Nasal cavity respiratory epithelium epithelial cell of viscerocranial mucosa (primary cell): Measurements from ENCODE around the gene CD27. TPM values are rescaled to one million over a fixed set of nuclear protein-coding genes. Genes with fewer than 3 reads are reported as not detected.

Source experiments
- total RNA-seq: library from RNA; depleted of rRNA; stranded (reverse); fragments of >200 nt; gene quantifications from 2 replicates; pipeline ENCODE4 v1.2.3, GENCODE V29; 2014

The CD27 gene
- total RNA-seq = not detected in 2 replicates

DNA sequence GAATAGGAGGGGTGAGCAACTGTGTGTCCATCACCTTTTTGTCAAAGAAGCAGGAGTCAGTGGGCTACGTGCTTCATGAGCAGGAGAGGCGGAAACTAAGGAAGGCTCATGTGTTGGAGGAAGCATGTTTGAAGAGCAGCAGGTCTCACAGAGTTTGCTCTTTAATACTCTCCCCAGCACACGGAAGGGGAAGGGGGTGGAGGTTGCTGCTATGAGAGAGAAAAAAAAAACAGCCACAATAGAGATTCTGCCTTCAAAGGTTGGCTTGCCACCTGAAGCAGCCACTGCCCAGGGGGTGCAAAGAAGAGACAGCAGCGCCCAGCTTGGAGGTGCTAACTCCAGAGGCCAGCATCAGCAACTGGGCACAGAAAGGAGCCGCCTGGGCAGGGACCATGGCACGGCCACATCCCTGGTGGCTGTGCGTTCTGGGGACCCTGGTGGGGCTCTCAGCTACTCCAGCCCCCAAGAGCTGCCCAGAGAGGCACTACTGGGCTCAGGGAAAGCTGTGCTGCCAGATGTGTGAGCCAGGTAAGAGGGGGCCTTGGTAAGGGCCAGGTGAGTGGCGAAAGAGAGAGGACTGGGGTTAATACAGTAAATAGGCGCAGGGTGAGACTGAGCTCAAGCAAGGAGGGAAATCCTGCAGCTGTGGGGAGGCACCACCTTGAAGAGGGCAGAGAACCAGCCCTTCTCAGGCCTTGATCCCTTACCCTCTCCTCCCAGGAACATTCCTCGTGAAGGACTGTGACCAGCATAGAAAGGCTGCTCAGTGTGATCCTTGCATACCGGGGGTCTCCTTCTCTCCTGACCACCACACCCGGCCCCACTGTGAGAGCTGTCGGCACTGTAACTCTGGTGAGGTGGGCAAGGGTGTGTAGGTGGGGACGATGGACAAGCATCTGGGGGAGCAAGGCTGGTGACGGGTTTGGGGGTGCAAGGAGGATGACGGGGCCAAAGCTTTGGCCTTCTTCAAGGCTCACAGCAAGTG is at the start of gene CD27:
CD27 (plus strand) TSS at position 252 of the 985 bp plus-strand sequence; CDS start at position 393, 141 bp downstream.

GRCh38 chr12:6451348-6452244 is 6.8 kb downstream of the CD27 start, which contains the start of gene TAPBPL:
TAPBPL (plus strand) TSS chr12:6452042; CDS start chr12:6452249, 207 bp downstream.

GRCh38 chr12:6470375-6471163 is 25.8 kb downstream of the CD27 start, which contains the start of gene VAMP1:
VAMP1 (minus strand) TSS chr12:6470677; CDS start chr12:6470531, 146 bp downstream.

GRCh38 chr12:6492838-6493496 is 48.2 kb downstream of the CD27 start, which contains the start of gene MRPL51:
MRPL51 (minus strand) TSS chr12:6493262; CDS start chr12:6493136, 126 bp downstream.

DNA sequence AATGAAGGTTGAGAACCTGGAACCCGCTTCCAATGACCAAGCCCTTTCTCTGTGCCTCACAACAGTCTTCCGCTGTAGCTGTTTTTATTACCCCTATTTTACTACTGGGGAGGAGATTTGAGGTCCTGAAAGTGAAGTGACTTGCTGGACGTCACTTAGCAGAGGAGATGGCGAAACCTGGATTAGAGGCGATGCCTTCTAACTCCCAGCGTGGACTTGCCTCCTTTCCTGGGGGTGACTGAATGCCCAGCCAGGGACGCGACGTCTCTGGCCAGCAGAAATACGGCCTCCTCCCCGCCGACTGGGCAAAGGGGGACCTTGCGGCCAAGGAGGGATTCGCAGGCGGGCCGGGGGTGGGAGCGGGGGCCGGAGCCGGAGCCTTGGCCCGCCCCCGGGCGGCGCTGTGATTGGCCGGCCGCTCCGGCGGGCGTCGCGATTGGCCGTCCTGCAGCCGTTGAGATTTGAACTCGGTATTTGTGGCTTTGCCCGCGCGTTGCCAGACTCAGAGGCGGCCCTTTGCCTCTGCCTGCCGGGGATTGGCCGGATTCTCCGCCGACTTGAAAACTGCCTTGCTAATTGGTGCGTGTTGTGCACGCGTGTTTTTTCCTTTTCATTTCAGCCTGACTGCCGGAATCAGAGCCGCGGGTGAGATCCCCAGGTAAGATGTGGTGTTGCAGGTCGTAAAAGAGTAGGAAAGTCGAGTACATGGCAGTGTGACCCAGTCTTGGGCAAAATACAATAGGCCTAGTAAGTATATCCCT is 48.9 kb downstream of the CD27 start, which contains the start of gene NCAPD2:
NCAPD2 (plus strand) TSS at position 606 of the 761 bp plus-strand sequence. CDS start 997 bp downstream, outside the sequence.

Other genes starting within 250 kb of the CD27 start
- 383 and 653 TPM in 2 replicates for gene CD9, start 244.6 kb upstream of the CD27 start, total RNA-seq
- 15.4 and 32.5 TPM in 2 replicates for gene PLEKHG6, start 134.3 kb upstream of the CD27 start, total RNA-seq
- gene TNFRSF1A, start 102.9 kb upstream of the CD27 start, total RNA-seq = 51.6 and 110 TPM in 2 replicates
- gene SCNN1A, start 69.4 kb upstream of the CD27 start, total RNA-seq = 9.6 and 76.7 TPM in 2 replicates
- 60.1 and 95.4 TPM in 2 replicates for gene LTBR, start 60.8 kb upstream of the CD27 start, total RNA-seq
- 2.4 and 18.9 TPM in 2 replicates for gene TAPBPL, start 7.1 kb downstream of the CD27 start, total RNA-seq
- 1.6 and 2.1 TPM in 2 replicates for gene VAMP1, start 25.7 kb downstream of the CD27 start, total RNA-seq
- gene MRPL51, start 48.3 kb downstream of the CD27 start, total RNA-seq = 85.8 and 94.7 TPM in 2 replicates
- gene NCAPD2, start 49.1 kb downstream of the CD27 start, total RNA-seq = 27.3 and 29.9 TPM in 2 replicates
- gene GAPDH, start 89.6 kb downstream of the CD27 start, total RNA-seq = 4,821 and 5,284 TPM in 2 replicates
- 0.34 and 0.71 TPM in 2 replicates for gene IFFO1, start 111.1 kb downstream of the CD27 start, total RNA-seq
- 37.3 and 45.6 TPM in 2 replicates for gene NOP2, start 123.3 kb downstream of the CD27 start, total RNA-seq
- gene CHD4, start 162.4 kb downstream of the CD27 start, total RNA-seq = 132 and 213 TPM in 2 replicates
- 2.7 and 5.1 TPM in 2 replicates for gene LPAR5, start 191.0 kb downstream of the CD27 start, total RNA-seq
- 0.34 and 0.50 TPM in 2 replicates for gene ACRBP, start 202.5 kb downstream of the CD27 start, total RNA-seq
- 11.6 and 24.5 TPM in 2 replicates for gene ING4, start 218.2 kb downstream of the CD27 start, total RNA-seq
- gene ZNF384, start 244.4 kb downstream of the CD27 start, total RNA-seq = 7.2 and 17.5 TPM in 2 replicates